GM18505 (cell line): ENCODE results near the gene GLIPR2.
"Not testable (repeated sequence)": the region's sequence is repeated elsewhere in the genome, so short reads cannot be mapped to it uniquely, and the experiment has no call there.

Experiments
- ATAC-seq: cut with Tn5 transposase; IDR thresholded peaks from one replicate; pipeline ENCODE4 v1.9.1; 2021; ENCODE audit not compliant: unreplicated experiment
- POLR2A ChIP-seq: IDR thresholded peaks from 4 replicates; pipeline ENCODE4 v1.6.1; 2011; ENCODE audit warnings: borderline replicate concordance; ENCODE audit not compliant: insufficient read depth, insufficient read length; ENCODE audit errors: extremely low read depth

Gene GLIPR2, protein sequence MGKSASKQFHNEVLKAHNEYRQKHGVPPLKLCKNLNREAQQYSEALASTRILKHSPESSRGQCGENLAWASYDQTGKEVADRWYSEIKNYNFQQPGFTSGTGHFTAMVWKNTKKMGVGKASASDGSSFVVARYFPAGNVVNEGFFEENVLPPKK

GRCh38 chr9:36136272-36136893, at the start of gene GLIPR2:
Gene GLIPR2 (plus strand): TSS chr9:36136733. CDS start chr9:36136779, 46 bp downstream.
- TF ChIP-seq POLR2A: no peak
- peak; percentile 89 for ATAC-seq

- ATAC-seq: not testable (repeated sequence)
These were observed 49.5 kb upstream of the GLIPR2 start for GRCh38 chr9:36087054-36087453.

DNA sequence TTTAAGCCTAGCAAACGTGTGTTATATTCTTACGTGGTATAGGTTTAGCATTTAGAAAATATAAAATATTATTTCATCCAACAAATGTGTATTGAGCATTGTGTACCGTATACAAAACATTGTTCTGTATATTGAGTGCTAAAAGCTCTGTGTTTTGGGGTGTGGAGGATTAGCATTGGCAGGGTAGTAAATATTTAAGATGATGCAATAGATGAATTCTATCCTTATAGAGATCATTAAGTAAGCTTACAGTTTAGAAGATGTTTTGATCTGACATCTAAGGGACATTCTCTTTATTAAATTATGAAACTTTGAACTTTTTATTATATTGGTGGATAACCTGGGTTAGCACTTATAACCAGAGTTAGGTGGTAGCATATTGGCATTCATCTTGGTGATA, 48.5 kb upstream of the GLIPR2 start:
- ATAC-seq: no peak
- TF ChIP-seq POLR2A: no peak

DNA sequence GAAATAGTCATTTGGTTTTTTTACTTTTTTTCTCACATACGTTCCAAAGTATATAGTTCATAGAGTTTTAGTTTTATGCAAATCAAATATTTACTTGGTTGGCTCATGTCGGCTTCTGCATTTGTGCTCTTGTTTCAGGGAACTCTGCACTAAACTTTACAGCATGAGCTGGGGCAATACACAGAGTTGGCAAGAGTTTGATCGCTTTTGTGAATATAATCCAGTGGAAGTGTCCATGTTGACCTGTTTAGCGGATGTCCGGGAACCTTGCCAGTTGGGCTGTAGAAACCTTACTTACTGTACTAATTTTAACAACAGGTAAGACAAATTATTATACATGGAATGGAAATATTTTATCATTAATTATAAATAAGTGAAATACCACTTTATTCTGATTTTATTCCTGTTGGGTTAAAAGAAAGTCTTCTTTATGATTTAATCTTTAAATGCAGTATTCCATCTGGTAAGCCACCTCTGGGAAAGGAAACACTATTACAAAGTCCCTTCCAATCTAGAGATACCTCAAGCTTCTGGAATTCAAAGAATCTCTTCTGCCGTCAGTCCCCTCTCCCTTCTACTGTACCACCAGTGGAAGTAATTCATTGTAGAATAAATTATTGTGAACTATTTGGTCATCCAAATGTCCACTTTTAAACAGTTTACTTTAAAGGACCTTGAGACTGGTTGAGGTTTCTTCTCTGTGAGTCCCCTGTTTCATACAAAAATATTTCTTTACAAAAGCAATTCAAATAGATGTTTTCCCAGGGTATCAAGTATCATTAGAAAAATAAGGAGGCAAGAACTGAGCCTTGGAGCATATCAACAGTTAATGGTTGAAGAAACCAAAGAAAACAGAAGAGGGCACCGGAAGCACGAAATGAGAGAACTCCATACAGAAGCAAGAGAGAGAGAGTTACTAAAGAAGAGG, 45.2 kb upstream of the GLIPR2 start:
- no peak for ATAC-seq
- TF ChIP-seq POLR2A: no peak

- no peak for TF ChIP-seq POLR2A
- no peak for ATAC-seq
These were observed 44.5 kb upstream of the GLIPR2 start for GRCh38 chr9:36092014-36092413.

GRCh38 chr9:36092509-36093215, 43.9 kb upstream of the GLIPR2 start:
- no peak for ATAC-seq

DNA sequence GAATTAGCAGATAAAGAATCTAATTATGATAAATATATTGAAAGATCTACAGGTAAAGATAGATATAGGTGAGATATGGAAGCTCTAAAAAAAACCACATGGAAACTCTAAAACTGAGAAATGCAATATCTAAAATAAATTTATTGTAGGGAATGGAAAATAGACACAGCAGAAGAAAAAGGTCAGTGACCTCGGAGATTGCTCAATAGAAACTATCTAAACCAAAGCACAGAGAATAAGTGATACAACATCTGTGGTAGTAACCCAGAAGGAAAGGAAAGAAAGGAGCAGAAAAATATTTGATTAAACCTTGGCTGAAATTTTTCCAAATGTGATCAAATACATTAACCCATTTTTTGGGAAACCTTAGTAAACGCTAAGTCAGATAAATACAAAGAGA, 43.1 kb upstream of the GLIPR2 start:
- ATAC-seq: no peak
- no peak for TF ChIP-seq POLR2A

More at GRCh38 chr9:36092509-36093215, 43.9 kb upstream of the GLIPR2 start:
- TF ChIP-seq POLR2A: no peak

- no peak for TF ChIP-seq POLR2A
- ATAC-seq: no peak
These were observed 36.8 kb upstream of the GLIPR2 start for GRCh38 chr9:36099718-36100117.

DNA sequence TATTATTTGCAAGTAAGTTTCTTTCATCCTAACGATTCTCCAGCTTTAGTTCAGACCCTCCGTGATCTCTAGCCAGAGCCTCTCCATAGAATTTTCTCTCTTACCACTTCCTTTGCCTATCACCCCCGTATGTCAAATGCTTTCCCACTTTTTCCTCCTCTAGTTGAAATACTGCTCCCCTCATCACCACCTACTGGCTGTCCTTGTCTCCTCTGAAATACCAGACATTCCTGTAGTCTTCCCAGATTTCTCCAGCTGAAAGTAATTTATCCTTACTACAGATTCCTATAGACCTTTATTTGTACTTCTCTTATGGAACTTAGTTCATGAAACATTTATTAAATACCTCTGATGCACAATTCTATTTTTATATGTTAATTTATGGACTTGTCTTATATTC, 36.0 kb upstream of the GLIPR2 start:
- no peak for ATAC-seq
- TF ChIP-seq POLR2A: no peak

- no peak for TF ChIP-seq POLR2A
- ATAC-seq: no peak
These were observed 34.4 kb upstream of the GLIPR2 start for GRCh38 chr9:36101916-36102741.

GRCh38 chr9:36102742-36103495, 33.6 kb upstream of the GLIPR2 start:
- TF ChIP-seq POLR2A: no peak
- ATAC-seq: no peak

- ATAC-seq: no peak
- no peak for TF ChIP-seq POLR2A
These were observed 27.5 kb upstream of the GLIPR2 start for GRCh38 chr9:36109071-36109470.
